Activated CD4-positive, alpha-beta T cell treated with anti-CD3 and anti-CD28 coated beads, Interleukin-2, amount 10 ng/mL, durations not matched to agents 24 days and 14 days (primary cell): ENCODE results near the gene KRT71. TPM values are rescaled to one million over a fixed set of nuclear protein-coding genes. Genes with fewer than 3 reads are reported as not detected.

Experiments used
- DNase-seq: peaks from one replicate; pipeline ENCODE4 v3.0.0; 2022
- H3K27ac Mint-ChIP-seq: one replicate; pipeline ENCODE4 v1.8.0; 2022; ENCODE audit warnings: mild to moderate bottlenecking, mixed read lengths
- H3K27me3 Mint-ChIP-seq: one replicate; pipeline ENCODE4 v1.8.0; 2022; ENCODE audit warnings: mixed read lengths
- H3K36me3 Mint-ChIP-seq: one replicate; pipeline ENCODE4 v1.8.0; 2022; ENCODE audit warnings: low read depth, mild to moderate bottlenecking, mixed read lengths
- H3K4me1 Mint-ChIP-seq: one replicate; pipeline ENCODE4 v1.8.0; 2021; ENCODE audit warnings: mixed read lengths
- H3K4me3 Mint-ChIP-seq: one replicate; pipeline ENCODE4 v1.8.0; 2022; ENCODE audit warnings: mild to moderate bottlenecking, moderate library complexity, mixed read lengths
- H3K9me3 Mint-ChIP-seq: one replicate; pipeline ENCODE4 v1.8.0; 2021; ENCODE audit warnings: mixed read lengths
- intact Hi-C: fragments of 100-400 bp; cut with micrococcal nuclease; formaldehyde crosslinking; loops from one replicate; pipeline ENCODE4 v1.15.1; 2023
- total RNA-seq: library from RNA; stranded (reverse); gene quantifications from 2 replicates; pipeline ENCODE4 v1.2.3, GENCODE V29; 2022

KRT71 gene
- total RNA-seq, 1 donor from 2014 or later = not detected

DNA sequence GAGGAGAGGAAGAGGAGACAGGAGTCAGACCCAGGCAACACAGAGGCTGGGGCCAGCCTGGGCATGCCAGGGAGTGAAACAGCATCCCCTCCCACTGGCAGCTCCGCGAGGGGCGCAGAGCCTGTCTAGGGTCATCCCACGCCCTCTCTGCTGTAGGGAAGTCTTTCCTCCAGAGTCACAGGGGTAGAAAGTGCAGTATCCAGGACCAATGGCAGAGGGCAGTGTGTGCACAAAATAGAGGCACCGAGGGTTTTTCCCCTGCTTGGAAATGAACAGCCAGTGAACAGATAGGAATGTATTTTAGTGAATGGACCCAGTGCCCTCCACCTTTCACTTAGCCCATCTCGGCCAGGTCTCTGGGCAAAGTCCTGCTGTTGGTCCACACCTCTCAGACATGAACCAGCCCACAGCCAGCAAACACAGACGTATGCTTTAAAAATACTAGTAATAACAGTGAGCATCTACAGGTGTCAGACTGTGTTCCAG is 30.1 kb upstream of the KRT71 start:
- Mint-ChIP-seq H3K4me1 (peaks cover 28% of the 10 kb centered on the region), H3K9me3 (no peaks in the 10 kb centered on the region), H3K27ac (no peak overlapping the region), H3K4me3 (no peak overlapping the region), H3K27me3 (peaks cover 8% of the 10 kb centered on the region), H3K36me3 (no peaks in the 10 kb centered on the region)
- DNase-seq = peak; percentile 91
- intact Hi-C loops = loop anchor here (1.0 to 10.0 kb wide), 4 partner anchors 287 to 428 kb away; no protein-coding TSS in a partner anchor

DNA sequence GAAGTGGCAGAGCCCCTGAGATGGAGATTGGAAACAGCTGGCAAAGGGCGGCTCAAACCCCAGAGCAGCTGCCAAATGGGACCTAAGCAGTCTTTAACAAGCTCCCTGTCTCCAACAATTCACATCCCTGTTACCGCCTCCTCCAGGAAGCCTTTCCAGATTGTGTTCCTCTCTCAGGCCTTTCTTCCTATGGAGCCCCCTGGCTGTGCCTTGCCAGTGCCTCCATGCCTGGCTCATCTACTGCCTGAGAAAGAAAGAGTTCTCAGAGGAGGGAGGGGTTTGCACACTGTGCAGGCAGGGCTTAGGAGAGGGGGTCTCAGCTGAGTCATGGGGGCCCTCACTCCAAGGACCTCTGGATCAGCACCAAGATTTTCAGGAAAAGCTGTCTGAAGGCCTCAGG is 29.5 kb upstream of the KRT71 start:
- Mint-ChIP-seq H3K4me3 (no peak overlapping the region), H3K27ac (no peak overlapping the region), H3K9me3 (no peaks in the 10 kb centered on the region), H3K36me3 (no peaks in the 10 kb centered on the region), H3K27me3 (peaks cover 8% of the 10 kb centered on the region), H3K4me1 (peaks cover 28% of the 10 kb centered on the region)
- no peak for DNase-seq
- intact Hi-C loops = loop anchor here (10.0 kb wide), 1 partner anchor 428 kb away; no protein-coding TSS in a partner anchor

DNA sequence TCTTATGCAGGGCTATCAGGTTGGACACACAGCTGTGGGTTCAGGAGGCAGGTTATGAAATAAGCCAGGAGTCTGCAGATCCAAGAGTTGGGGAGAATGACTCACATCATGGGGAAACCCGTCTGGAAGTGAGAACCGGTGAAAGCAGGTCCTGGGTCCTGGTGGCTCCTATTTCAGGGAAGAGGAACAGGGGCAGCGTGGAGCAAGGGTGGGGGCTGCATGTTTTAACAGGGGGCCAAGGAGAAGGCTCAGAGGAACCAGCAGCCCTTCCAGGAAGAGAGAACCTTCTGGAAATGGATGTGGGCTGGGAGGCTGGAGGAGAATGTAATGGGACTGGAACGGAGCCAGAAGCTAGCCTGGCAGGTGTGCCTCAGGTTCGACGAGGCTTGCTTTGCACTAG is 28.5 kb upstream of the KRT71 start:
- Mint-ChIP-seq H3K27ac (no peak overlapping the region), H3K9me3 (no peaks in the 10 kb centered on the region), H3K4me1 (peaks cover 21% of the 10 kb centered on the region), H3K4me3 (no peak overlapping the region), H3K27me3 (peaks cover 8% of the 10 kb centered on the region), H3K36me3 (no peaks in the 10 kb centered on the region)
- intact Hi-C loops = loop anchor here (10.0 kb wide), 1 partner anchor 427 kb away; no protein-coding TSS in a partner anchor
- no peak for DNase-seq

DNA sequence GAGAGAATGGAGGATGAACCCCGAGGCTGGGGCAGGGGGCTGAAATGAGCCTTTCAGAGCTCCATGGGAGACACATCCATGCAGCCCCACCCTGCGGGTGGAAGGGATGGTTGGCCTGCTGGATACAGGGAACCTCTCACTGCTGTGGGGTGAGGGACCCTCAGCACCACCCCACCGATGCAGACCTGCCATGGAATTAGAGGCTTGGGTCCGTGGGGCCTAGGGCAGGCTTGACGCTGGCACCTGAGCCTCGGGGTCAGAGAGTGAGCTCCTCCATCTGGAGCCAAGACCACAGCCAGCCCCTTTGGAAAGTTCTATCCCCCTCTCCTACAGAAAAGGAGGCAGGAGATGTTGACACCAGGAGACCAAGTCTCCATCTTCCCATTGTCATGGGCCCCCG is 28.1 kb upstream of the KRT71 start:
- no peak for DNase-seq
- Mint-ChIP-seq H3K36me3 (no peaks in the 10 kb centered on the region), H3K4me1 (peaks cover 17% of the 10 kb centered on the region), H3K9me3 (no peaks in the 10 kb centered on the region), H3K27me3 (peaks cover 8% of the 10 kb centered on the region), H3K4me3 (no peak overlapping the region), H3K27ac (no peak overlapping the region)
- intact Hi-C loops = loop anchor here (10.0 kb wide), 1 partner anchor 426 kb away; no protein-coding TSS in a partner anchor

DNA sequence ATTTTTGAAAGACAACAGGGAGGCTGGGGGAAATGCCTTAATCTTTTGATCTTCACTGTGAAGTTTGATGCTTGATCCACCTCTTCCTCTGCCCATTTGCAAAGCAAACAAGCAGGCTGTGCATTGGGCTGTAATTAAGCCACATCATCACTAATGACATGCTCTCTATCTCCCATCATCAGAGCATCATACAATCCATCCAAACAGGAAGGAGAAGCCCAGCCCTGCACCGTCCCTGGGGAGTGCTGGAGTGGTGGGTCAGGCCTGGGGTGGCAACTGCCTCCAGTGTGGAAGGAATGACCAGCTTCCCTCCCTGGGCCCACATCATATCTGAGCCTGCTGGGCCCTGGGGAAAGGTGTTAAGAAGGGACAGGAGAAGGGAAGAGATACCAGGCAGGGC is 27.6 kb upstream of the KRT71 start:
- Mint-ChIP-seq H3K36me3 (no peaks in the 10 kb centered on the region), H3K27me3 (peaks cover 8% of the 10 kb centered on the region), H3K4me3 (no peak overlapping the region), H3K4me1 (peaks cover 11% of the 10 kb centered on the region), H3K27ac (no peak overlapping the region), H3K9me3 (no peaks in the 10 kb centered on the region)
- intact Hi-C loops = loop anchor here (10.0 kb wide), 1 partner anchor 426 kb away; no protein-coding TSS in a partner anchor
- DNase-seq = no peak

DNA sequence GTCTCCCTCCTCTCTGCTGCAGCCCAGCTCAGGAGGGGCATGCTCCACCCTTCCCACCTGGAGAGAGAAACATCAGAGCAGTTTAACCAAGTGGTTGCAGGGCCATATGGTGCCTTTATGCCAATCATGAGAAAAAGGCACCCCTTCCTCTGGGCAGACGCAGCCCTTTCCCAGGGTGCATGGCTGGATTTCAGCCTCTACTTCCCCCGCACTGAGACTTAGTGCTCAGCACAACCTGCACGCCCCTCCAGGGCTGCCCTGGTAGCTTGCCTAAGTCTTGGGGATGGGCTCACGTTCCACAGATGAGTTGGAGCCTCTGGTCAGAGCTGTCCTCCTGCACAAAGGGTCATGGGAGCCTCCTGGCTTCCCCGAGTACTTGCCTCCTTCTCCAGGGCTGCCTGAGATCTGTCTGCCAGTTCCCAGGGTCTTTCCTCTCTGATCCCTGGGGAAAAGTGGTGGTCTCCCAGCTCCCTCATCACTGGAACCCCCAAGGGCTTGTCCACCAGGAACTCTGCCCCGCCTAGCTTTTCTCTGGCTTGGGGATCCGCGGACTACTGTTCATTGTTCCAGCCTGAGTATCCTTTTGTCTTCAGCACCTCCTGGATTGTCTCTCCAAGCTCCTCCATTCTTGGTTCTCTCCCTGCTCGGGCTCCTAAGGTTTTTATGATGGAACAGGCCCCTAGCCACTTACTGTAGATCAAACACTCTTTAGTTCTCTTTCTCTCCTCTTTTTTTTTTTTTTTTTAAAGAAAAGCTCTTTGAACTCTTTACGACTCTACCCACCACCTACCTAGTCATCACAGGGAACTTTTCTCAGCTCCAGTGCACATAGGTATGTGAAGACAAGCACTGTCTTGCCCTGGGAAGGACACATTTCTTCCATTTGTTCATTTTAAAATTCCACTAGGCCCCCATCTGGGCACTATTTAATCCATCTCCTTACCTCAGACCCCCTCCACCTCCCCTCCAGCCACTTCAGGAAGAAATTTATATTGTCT is 26.8 kb upstream of the KRT71 start:
- DNase-seq = no peak
- Mint-ChIP-seq H3K4me3 (no peak overlapping the region), H3K36me3 (no peaks in the 10 kb centered on the region), H3K27me3 (peaks cover 8% of the 10 kb centered on the region), H3K9me3 (no peaks in the 10 kb centered on the region), H3K27ac (no peak overlapping the region), H3K4me1 (peaks cover 4% of the 10 kb centered on the region)
- intact Hi-C loops = loop anchor here (10.0 kb wide), 1 partner anchor 425 kb away; no protein-coding TSS in a partner anchor

DNA sequence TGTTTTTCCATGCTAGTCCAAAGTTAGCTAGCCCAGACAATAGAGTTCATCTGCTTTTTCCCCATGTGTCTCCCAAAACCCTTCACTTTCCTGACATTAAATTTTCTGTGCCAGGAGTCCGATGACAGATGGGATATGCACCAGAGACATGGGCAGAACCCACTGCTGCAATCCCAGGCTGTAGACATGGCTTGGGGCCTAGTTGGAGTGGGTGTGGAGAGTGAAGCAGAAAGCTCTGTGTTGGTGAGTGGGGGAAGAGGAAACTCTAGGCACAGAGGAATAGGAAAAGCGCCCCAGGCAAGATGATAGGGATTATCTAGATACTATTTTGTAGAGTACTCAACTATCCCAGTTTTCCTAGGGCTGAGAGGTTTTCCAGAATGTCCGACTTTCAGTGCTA is 25.5 kb upstream of the KRT71 start:
- Mint-ChIP-seq H3K4me3 (no peak overlapping the region), H3K9me3 (no peaks in the 10 kb centered on the region), H3K36me3 (no peaks in the 10 kb centered on the region), H3K4me1 (peaks cover 4% of the 10 kb centered on the region), H3K27ac (no peak overlapping the region), H3K27me3 (peaks cover 8% of the 10 kb centered on the region)
- intact Hi-C loops = no loop called here
- no peak for DNase-seq

DNA sequence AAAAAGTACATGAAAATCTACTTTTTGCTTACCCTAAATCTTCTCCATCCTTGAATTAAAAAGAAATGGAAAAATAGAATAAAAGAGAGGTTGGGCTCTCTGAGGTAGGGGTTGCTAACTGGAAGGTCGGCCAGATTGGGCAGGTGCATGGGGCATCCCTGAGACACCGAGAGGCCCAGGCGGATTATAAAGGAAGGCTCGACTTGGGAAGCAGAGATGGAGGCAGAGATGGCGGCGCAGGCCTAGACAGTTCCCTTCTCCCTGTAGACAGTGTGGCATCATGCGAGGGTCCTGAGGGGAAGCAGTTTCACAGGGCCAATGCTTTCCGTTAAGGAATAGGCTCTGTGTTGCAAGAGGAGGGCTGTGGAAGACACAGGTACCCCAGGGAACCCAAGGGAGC is 24.4 kb upstream of the KRT71 start:
- no peak overlapping the region for H3K27ac Mint-ChIP-seq
- peaks cover 8% of the 10 kb centered on the region for H3K27me3 Mint-ChIP-seq
- no peaks in the 10 kb centered on the region for H3K36me3 Mint-ChIP-seq
- intact Hi-C loops = no loop called here
- no peak overlapping the region for H3K4me3 Mint-ChIP-seq
- H3K4me1 Mint-ChIP-seq = no peaks in the 10 kb centered on the region
- H3K9me3 Mint-ChIP-seq = no peaks in the 10 kb centered on the region
- no peak for DNase-seq

DNA sequence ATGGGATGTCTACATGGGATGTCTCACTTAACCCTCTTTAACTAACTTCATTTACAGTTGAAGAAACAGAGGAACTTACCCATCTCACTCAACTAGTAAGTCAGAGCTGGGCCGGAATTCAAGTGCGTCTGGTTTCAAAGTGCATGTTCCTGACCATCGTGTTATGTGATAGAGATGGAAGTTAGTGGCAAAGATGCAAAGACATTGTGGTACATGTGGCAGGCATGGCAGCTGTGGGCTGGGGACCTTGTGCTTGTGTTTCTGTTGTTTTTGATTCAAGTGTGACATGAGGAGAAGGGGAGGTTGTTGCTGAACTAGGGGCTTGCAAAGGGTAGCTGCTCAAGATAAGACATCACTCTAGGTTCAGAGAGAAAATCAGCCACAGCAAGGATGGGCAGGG is 23.0 kb upstream of the KRT71 start:
- Mint-ChIP-seq H3K27me3 (peaks cover 8% of the 10 kb centered on the region), H3K4me3 (no peak overlapping the region), H3K27ac (no peak overlapping the region), H3K36me3 (no peaks in the 10 kb centered on the region), H3K9me3 (no peaks in the 10 kb centered on the region), H3K4me1 (no peaks in the 10 kb centered on the region)
- DNase-seq = no peak
- intact Hi-C loops = no loop called here

DNA sequence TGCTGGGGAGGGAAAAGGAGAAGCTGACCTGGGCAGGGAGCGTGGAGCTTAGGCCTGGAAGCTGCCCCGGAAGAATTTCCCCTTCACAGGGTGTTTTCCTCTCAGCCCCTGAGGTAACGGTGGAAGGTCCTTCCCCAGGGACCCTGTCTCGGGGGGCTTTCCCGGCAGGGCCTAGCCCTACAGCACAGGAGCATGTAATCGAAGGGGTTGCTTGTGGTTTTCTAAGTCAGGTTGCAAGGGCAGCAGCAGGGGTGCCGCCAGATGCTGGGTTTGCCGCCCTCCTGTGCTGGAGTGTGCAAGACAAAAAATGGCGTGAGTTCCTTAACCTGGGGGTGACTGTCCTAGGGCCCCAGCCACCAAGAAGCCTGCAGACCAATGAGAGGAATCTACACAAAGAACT is 22.3 kb upstream of the KRT71 start:
- H3K27ac Mint-ChIP-seq = no peak overlapping the region
- no peak overlapping the region for H3K4me3 Mint-ChIP-seq
- no peak for DNase-seq
- intact Hi-C loops = no loop called here
- H3K27me3 Mint-ChIP-seq = peaks cover 3% of the 10 kb centered on the region
- H3K36me3 Mint-ChIP-seq = no peaks in the 10 kb centered on the region
- no peaks in the 10 kb centered on the region for H3K4me1 Mint-ChIP-seq
- H3K9me3 Mint-ChIP-seq = no peaks in the 10 kb centered on the region

DNA sequence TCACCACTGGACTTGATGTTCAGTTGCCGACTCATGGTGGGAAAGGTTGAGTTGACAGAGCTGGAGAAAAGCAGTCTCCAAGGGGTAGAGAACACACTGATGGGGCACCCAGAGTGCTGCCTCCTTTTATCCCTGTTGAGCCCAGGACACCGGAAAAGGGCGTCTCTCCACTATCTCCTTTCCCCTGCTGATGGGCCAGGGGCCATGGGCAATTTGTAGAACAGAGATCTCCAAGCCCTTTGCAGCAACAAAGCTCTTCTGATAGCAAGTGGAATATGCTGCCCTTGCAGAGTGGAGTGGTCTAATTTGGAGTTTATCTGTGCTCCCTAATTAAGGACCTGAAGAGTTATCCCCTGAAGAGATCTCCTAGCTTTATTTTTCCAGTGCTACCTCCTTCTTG is 20.8 kb upstream of the KRT71 start, which contains the start of gene KRT74:
TSS of gene KRT74 (minus strand) at position 101 of the 400 bp plus-strand sequence. CDS start at position 35, 66 bp downstream.
- no peaks in the 10 kb centered on the region for H3K9me3 Mint-ChIP-seq
- no peak within 1 kb of the TSS for H3K4me3 Mint-ChIP-seq
- H3K27ac Mint-ChIP-seq = no peak within 1 kb of the TSS
- no peaks in the 10 kb centered on the region for H3K27me3 Mint-ChIP-seq
- intact Hi-C loops = no loop called here
- H3K4me1 Mint-ChIP-seq = no peaks in the 10 kb centered on the region
- no peak for DNase-seq
- no peaks in the 10 kb centered on the region for H3K36me3 Mint-ChIP-seq

DNA sequence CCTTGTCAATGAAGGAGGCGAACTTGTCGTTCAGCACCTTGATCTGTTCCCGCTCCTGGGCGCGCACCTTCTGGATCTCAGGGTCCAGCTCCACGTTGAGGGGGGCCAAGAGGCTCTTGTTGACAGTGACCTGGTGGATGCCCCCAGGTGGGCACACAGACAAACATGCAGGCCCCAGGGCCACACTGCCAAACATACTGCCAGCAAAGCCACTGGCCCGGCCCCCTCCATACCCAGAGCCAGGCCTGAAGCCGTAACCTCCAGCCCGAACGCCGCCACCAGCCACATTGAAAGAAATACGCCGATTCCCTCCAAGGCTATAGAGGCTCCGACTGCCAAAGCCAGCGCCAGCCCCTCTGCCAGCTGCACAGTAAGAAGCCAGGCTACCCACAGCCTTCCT is 20.4 kb upstream of the KRT71 start:
- intact Hi-C loops = no loop called here
- Mint-ChIP-seq H3K27me3 (no peaks in the 10 kb centered on the region), H3K9me3 (no peaks in the 10 kb centered on the region), H3K4me3 (no peak overlapping the region), H3K27ac (no peak overlapping the region), H3K4me1 (no peaks in the 10 kb centered on the region), H3K36me3 (no peaks in the 10 kb centered on the region)
- DNase-seq = no peak

DNA sequence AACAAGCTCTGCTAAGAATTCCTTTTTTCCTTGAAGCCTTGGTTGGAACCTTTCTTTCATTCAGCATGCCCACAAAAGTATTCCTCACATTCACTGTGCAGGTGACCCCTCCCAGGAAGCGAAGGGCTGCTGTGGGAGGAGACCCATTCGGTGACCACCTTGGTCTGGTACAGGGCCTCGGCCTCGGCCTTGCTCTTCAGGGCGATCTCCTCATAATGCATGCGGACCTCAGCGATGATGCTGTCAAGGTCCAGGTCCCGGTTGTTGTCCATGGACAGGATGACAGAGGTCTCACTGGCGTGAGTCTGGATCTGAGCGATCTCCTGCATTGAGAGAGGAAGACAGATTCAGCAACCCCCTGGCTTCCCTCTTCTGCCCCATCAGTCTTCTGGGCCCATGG is 17.6 kb upstream of the KRT71 start:
- H3K4me1 Mint-ChIP-seq = no peaks in the 10 kb centered on the region
- H3K4me3 Mint-ChIP-seq = no peak overlapping the region
- H3K27me3 Mint-ChIP-seq = peaks cover under 1% of the 10 kb centered on the region
- H3K36me3 Mint-ChIP-seq = no peaks in the 10 kb centered on the region
- no peak overlapping the region for H3K27ac Mint-ChIP-seq
- no peaks in the 10 kb centered on the region for H3K9me3 Mint-ChIP-seq
- intact Hi-C loops = no loop called here
- DNase-seq = no peak

DNA sequence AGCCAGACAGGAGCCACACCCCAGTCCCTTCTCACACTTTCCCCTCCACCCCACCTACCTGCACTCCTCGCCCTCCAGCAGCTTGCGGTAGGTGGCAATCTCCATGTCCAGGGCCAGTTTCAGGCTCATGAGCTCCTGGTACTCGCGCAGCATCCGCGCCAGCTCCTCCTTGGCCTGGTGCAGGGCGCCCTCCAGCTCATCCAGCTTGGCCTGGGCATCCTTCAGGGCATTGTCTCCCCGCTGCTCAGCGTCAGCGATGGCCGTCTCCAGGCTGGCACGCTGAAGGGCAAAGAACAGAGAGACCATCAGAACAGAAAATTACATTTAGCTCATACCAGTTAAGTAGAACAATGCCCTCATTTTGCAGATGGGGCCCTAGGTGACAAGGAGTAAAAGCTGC is 15.2 kb upstream of the KRT71 start:
- no peaks in the 10 kb centered on the region for H3K4me1 Mint-ChIP-seq
- no peak for DNase-seq
- no peaks in the 10 kb centered on the region for H3K9me3 Mint-ChIP-seq
- intact Hi-C loops = no loop called here
- H3K27ac Mint-ChIP-seq = no peak overlapping the region
- H3K4me3 Mint-ChIP-seq = no peak overlapping the region
- H3K27me3 Mint-ChIP-seq = peaks cover 13% of the 10 kb centered on the region
- H3K36me3 Mint-ChIP-seq = no peaks in the 10 kb centered on the region
